Activated CD8-positive, alpha-beta T cell treated with anti-CD3 and anti-CD28 coated beads for 36 hours (primary cell): Measurements from ENCODE around the gene ALPK3. TPM values are rescaled to one million over a fixed set of nuclear protein-coding genes. Genes with fewer than 3 reads are reported as not detected.

Source experiments
- ATAC-seq: fragments of 200-7000 bp; cut with Tn5 transposase; one replicate; pipeline ENCODE4 v1.10.0; 2021; ENCODE audit warnings: mild to moderate bottlenecking, moderate library complexity
- CTCF ChIA-PET: fragments of 350-600 bp; sonication (Branson Sonifier 250); formaldehyde crosslinking; loops from one replicate; lab custom pipeline; 2021; ENCODE audit warnings: antibody characterized with exemption; lab: Charles Lee
- POLR2A ChIA-PET: fragments of 350-600 bp; sonication (Branson Sonifier 250); formaldehyde crosslinking; loops from one replicate; lab custom pipeline; 2021; ENCODE audit warnings: antibody characterized with exemption; lab: Charles Lee
- DNase-seq: peaks from one replicate; pipeline ENCODE4 v3.0.0-alpha.2; 2020
- H3K27ac Mint-ChIP-seq: one replicate; pipeline ENCODE4 v1.8.0; 2021; ENCODE audit warnings: mild to moderate bottlenecking, mixed read lengths
- H3K27me3 Mint-ChIP-seq: one replicate; pipeline ENCODE4 v1.8.0; 2021; ENCODE audit warnings: mixed read lengths
- H3K36me3 Mint-ChIP-seq: one replicate; pipeline ENCODE4 v1.8.0; 2021; ENCODE audit warnings: low read depth, mixed read lengths
- H3K4me1 Mint-ChIP-seq: one replicate; pipeline ENCODE4 v1.8.0; 2021; ENCODE audit warnings: low read depth, mixed read lengths
- H3K4me3 Mint-ChIP-seq: one replicate; pipeline ENCODE4 v1.8.0; 2021; ENCODE audit warnings: mild to moderate bottlenecking, moderate library complexity, mixed read lengths
- H3K9me3 Mint-ChIP-seq: one replicate; pipeline ENCODE4 v1.8.0; 2021; ENCODE audit warnings: mixed read lengths
- CTCF ChIP-seq: fragments of 200-600 bp; IDR thresholded peaks from one replicate; pipeline ENCODE4 v1.8.0; 2022; ENCODE audit warnings: antibody characterized with exemption, mild to moderate bottlenecking
- intact Hi-C: fragments of 100-400 bp; cut with micrococcal nuclease; formaldehyde crosslinking; loops from one replicate; pipeline ENCODE4 v1.10.0; 2022
- total RNA-seq, 2 experiments: library from RNA; stranded (reverse); gene quantifications; one replicate each; pipeline ENCODE4 v1.2.3, GENCODE V29; 2021

Gene ALPK3
- total RNA-seq, 2 experiments from 2014 or later = 0.04 to 0.16 TPM

GRCh38 chr15:84903751-84904150 is 86.6 kb downstream of the ALPK3 start:
- no peak for TF ChIP-seq CTCF
- Mint-ChIP-seq H3K4me3 (no peak overlapping the region), H3K9me3 (peaks cover 4% of the 10 kb centered on the region), H3K36me3 (no peaks in the 10 kb centered on the region), H3K4me1 (no peaks in the 10 kb centered on the region), H3K27ac (no peak overlapping the region), H3K27me3 (no peaks in the 10 kb centered on the region)
- intact Hi-C loops = no loop called here
- DNase-seq (no peak), ATAC-seq (no peak)
- POLR2A ChIA-PET = no interaction called here
- CTCF ChIA-PET = interaction anchor here (1.1 kb wide), 1 partner anchor 333 kb away, joined by 3 read pairs; no protein-coding TSS in a partner anchor

- CTCF ChIA-PET = no interaction called here
Observed at GRCh38 chr15:84904419-84904818, 87.3 kb downstream of the ALPK3 start.

DNA sequence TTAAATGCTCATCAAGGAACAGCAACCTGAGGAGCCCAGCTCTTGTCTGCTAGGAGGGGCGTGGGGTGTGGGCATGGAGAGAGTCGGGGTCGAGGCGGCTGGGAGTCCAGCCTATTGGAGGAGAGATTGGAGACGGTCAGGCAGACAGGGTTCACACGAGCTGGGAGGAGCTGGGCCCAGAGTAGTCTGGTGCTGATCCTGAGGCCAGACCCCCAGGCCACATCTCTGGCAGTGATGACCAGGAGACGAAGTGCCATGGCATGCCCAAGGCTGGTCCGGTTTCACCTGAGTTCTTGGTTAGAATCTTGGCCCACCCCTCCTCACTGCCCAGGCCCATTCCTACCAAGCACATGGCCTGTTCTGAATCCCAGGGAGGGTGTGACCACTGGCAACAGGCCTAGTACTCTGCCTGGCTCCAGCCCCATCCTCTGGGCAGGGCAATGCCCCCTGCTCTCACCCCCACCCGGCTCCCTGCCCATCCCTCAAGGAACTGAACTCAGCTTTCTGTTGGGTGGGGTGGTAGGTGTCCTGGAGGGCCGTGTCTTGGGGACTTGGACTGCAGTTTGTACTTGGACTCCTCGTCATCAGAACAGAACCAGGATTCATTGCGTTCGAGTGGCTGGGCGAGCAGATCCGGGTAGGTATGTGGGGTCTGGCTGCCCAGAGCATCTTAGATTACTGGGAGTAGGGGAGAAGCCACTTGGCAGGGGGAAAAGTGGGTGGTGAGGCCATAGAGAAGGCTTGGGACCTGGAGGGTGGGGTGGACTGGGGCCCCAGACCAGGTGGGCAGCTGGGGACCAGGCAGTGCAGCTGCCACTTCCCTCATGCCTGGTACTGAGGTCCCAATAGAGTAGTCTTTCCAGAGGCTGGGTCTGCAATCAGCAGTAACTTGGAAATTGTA is 88.1 kb downstream of the ALPK3 start:
- no peaks in the 10 kb centered on the region for H3K36me3 Mint-ChIP-seq
- peaks cover 2% of the 10 kb centered on the region for H3K9me3 Mint-ChIP-seq
- H3K4me3 Mint-ChIP-seq = no peak overlapping the region
- intact Hi-C loops = no loop called here
- ChIA-PET CTCF (no interaction called here), POLR2A (no interaction called here)
- no peak overlapping the region for H3K27ac Mint-ChIP-seq
- H3K27me3 Mint-ChIP-seq = no peaks in the 10 kb centered on the region
- TF ChIP-seq CTCF = no peak
- H3K4me1 Mint-ChIP-seq = no peaks in the 10 kb centered on the region
- no peak for DNase-seq
- no peak for ATAC-seq

More at GRCh38 chr15:84904419-84904818, 87.3 kb downstream of the ALPK3 start:
- intact Hi-C loops = no loop called here
- DNase-seq (no peak), ATAC-seq (no peak)
- Mint-ChIP-seq H3K27ac (no peak overlapping the region), H3K36me3 (no peaks in the 10 kb centered on the region), H3K27me3 (no peaks in the 10 kb centered on the region), H3K4me1 (no peaks in the 10 kb centered on the region), H3K9me3 (peaks cover 4% of the 10 kb centered on the region), H3K4me3 (no peak overlapping the region)
- POLR2A ChIA-PET = no interaction called here
- TF ChIP-seq CTCF = no peak

DNA sequence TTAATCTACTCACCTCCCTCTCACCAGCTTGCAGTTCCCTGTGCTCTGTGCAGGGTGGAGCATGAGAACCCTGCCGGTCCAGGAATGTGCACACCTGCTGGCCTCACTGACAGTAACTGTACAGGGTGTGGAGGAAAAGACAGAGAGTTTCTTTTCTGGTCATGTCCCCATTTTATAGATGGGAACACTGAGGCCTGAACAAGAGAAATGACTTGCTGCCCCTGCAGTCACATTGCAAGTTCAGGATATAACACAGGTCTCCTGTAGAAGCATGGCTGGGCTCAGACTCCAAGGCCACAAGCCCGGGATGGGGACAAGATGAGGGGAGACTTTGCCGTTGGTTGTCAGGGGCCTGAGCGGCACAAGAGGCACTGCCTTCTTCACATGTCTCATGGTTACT is 90.6 kb downstream of the ALPK3 start:
- Mint-ChIP-seq H3K27ac (no peak overlapping the region), H3K9me3 (no peaks in the 10 kb centered on the region), H3K4me3 (no peak overlapping the region), H3K4me1 (peaks cover 9% of the 10 kb centered on the region), H3K27me3 (no peaks in the 10 kb centered on the region), H3K36me3 (no peaks in the 10 kb centered on the region)
- intact Hi-C loops = no loop called here
- ATAC-seq = no peak
- TF ChIP-seq CTCF = no peak
- ChIA-PET POLR2A (no interaction called here), CTCF (interaction anchor here (2.1 to 2.9 kb wide), 2 partner anchors 21 to 320 kb away, joined by 6 to 13 read pairs; no protein-coding TSS in a partner anchor)
- DNase-seq = no peak

- ChIA-PET POLR2A (no interaction called here), CTCF (interaction anchor here (2.9 kb wide), 1 partner anchor 20 kb away, joined by 13 read pairs; no protein-coding TSS in a partner anchor)
Observed at GRCh38 chr15:84908564-84908963, 91.4 kb downstream of the ALPK3 start.

More at GRCh38 chr15:84908564-84908963, 91.4 kb downstream of the ALPK3 start:
- DNase-seq (no peak), ATAC-seq (no peak)
- no peak for TF ChIP-seq CTCF
- H3K4me1 Mint-ChIP-seq = peaks cover 9% of the 10 kb centered on the region
- intact Hi-C loops = no loop called here
- no peak overlapping the region for H3K27ac Mint-ChIP-seq
- H3K27me3 Mint-ChIP-seq = no peaks in the 10 kb centered on the region
- no peaks in the 10 kb centered on the region for H3K9me3 Mint-ChIP-seq
- H3K4me3 Mint-ChIP-seq = no peak overlapping the region
- no peaks in the 10 kb centered on the region for H3K36me3 Mint-ChIP-seq
